GM19043 (cell line): Measurements from ENCODE around the gene BCAS3.
"Not testable (repeated sequence)": the region's sequence is repeated elsewhere in the genome, so short reads cannot be mapped to it uniquely, and the experiment has no call there.

Source experiments
- ATAC-seq: cut with Tn5 transposase; IDR thresholded peaks from one replicate; pipeline ENCODE4 v1.9.1; 2021; ENCODE audit warnings: low read depth; ENCODE audit not compliant: unreplicated experiment

BCAS3 gene

DNA sequence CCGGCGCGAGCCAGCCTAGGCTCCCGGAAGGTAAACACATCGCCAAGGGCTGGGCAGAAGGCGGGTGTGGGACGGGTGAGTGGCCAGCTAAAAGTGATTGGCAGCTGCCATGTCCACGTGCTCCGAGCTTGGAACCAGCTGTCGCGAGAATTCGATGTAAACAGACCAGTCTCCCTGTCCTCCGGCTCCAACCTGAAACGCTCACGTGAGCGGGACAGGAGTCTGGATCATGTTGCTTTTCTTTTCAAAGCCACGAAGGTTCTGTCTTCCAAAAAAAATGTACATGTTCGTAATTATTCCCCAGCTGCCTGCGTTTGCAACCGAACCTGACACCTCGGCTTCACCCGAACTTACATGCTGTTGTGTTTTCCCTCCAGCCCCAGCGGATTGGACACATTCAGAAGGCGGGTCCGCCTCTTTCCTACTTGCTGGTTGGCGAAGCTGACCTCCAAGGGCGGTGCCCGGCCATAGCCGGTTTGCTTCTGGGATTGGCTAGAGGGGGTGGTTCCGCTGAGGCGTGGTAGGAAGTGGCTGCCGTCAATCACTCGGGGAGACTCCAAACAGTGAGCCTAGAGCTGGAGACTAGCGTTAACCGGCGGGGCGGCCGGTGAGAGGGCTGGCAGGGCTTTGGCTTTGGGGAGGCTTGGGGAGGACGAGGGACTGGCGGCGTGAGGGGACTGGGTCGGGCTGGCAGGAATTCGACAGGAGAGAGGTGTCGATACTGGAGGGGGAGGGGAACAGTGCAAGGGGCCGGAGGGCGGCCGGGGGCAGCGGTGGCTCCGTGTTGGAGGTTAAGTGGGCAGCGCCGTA lies at the start of gene BCAS3:
TSS of gene BCAS3 (plus strand) at position 544 of the 810 bp plus-strand sequence.
- peak; percentile 96 for ATAC-seq

DNA sequence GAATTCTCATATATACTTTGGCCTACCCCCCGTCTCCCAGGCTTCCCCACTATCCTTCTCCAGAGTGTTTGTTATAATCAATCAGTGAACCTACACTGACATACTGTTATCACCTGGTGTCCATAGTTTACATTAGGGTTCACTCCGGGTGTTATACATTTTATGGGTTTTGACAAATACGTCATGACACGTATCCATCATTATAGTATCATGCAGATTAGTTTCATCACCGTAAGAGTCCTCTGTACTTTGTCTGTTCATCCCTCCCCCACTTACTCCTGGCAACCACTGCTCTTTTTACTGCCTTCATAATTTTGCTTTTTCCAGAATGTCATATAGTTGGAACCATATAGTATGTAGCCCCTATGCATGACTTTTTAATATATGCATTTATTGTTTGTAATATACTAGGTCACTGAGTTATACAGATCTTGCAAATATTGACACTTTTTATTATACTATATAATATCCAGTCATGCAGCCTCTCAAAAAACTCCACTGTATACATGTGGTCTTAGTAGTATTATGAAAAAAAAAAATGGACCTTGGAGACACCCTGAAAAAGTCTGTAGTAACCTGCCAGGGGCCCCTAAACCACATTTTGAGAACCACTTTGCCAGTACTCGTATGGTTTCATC lies 49.3 kb upstream of the BCAS3 start:
- ATAC-seq: no peak

DNA sequence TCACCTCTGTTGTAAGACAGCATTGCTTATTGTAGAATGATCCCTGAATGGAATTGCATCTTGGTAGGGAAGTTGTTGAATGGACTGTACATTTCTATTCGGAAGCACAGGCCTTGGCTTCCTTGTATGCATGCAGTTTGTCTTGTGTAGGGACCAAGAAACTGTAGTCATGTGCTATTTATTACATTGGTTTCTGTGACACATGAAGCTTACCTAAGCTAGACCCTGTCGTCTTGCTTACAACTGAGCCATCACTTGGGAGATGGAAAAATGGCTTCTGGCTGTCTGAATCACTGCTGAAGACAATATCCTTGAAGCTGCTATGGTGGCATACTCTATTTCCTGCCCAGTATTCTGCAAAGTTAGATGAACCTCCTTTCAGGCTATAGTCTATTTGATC lies 48.5 kb upstream of the BCAS3 start:
- no peak for ATAC-seq

DNA sequence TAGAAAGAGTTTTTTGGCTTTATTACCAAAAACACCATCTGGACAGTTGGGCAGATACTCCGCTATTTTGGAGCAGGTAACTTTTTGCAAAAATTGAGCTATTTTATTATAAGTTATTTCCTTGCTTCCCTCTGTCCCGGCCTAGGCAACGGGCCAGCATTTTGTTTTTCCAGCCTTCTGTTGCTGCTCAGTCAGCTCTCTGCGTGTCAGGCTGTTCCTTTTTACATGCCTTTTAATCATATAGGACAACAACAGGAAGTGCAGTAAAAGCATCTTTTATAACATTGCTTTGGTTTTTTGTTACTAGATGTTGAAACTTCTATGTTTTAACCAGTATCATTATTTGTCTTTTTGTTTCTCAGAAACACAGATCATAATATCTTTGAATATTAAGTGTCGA lies 47.3 kb upstream of the BCAS3 start:
- ATAC-seq: no peak

DNA sequence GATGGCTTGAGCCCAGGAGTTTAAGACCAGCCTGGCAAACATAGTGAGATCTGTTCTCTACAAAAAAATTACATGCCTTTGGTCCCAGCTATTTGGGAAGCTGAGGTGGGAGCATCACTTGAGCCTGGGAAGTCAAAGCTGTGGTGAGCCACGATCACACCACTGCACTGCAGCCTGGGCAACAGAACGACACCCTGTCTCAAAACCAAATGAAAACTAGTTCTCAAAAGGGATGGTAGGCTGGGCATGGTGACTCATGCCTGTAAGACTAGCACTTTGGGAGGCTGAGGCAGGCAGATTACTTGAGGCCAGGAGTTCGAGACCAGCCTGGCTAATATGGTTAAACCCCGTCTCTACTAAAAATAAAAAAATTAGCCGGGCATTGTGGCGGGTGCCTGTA lies 46.5 kb upstream of the BCAS3 start:
- ATAC-seq: no peak

DNA sequence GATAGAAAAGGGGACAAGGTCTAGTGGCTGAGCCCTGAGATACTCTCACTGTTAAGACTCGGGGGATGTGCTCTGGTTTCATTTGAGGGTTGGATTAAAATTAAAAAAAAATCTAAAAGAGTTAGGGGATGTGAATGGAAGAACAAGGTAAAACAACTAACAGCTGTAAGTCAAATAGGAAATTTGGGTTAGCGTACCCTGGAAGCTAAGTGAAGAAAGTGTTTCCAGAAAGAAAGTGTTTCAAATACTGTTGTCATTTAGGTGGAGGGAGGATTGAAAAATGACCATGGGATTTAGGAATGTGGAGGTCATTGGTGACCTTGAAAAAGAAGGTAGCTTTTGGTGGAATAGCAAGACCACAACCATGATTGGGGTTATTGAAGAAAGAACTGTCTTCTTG lies 40.0 kb upstream of the BCAS3 start:
- no peak for ATAC-seq

DNA sequence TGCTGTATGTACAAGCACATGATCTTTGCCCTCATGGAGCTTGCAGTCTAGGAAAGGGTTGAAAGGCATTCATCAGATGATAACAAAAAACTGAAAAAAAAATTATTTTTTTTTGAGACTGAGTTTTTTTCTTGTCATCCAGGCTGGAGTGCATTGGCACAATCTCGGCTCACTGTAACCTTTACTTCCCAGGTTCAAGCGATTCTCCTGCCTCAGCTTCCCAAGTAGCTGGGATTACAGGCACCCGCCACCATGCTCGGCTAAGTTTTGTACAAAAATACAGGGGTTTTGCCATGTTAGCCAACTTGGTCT lies 38.7 kb upstream of the BCAS3 start:
- no peak for ATAC-seq

DNA sequence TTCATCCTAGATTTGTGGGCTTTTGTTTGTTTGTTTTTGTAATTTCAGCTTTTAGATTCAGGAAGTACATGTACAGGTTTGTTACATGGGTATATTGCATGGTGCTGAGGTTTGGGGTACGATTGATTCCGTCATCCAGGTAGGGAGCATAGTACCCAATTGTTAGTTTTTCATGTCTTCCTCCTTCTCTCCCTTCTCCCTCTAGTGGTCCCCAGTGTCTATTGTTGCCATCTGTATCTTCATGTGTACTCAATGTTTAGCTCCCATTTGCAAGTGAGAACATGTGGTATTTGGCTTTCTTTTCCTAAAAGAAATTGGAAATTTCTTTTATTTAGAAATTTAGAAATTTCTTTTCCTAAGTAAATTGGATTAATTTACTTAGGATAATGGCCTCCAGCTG lies 37.1 kb upstream of the BCAS3 start:
- no peak for ATAC-seq

DNA sequence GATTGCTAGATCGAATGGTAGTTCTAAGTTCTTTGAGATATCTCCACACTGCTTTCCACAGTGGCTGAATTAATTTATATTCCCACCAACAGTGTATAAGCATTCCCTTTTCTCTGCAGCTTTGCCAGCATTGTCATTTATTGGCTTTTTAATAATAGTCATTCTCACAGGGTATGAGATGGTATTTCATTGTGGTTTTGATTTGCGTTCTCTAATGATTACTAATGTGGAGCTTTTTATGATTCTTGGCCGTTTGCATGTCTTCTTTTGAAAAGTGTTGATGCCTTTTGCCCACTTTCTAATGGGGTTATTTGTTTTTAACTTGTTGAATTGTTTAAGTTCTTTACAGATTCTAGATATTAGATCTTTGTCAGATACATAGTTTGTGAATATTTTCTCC lies 36.5 kb upstream of the BCAS3 start:
- no peak for ATAC-seq

DNA sequence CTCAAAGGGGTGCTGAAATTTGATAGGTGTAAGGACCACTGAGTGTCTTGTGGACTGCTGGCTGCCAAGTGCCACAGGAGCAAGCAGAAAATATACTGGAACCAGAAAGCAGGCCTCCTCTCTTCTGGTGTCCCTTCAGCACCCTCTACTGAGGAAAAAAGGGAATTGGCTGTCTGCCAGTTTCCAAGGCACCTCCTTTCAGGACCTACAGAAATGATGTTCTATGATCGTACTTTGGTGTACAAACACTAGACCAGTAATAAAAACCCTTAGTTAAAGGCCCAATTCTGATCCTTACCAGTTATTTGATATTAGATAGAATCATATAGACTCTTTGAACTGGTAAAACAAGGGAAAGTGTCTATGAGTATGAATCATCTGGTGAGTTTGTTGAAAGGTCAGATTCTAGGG lies 35.8 kb upstream of the BCAS3 start:
- ATAC-seq: no peak

DNA sequence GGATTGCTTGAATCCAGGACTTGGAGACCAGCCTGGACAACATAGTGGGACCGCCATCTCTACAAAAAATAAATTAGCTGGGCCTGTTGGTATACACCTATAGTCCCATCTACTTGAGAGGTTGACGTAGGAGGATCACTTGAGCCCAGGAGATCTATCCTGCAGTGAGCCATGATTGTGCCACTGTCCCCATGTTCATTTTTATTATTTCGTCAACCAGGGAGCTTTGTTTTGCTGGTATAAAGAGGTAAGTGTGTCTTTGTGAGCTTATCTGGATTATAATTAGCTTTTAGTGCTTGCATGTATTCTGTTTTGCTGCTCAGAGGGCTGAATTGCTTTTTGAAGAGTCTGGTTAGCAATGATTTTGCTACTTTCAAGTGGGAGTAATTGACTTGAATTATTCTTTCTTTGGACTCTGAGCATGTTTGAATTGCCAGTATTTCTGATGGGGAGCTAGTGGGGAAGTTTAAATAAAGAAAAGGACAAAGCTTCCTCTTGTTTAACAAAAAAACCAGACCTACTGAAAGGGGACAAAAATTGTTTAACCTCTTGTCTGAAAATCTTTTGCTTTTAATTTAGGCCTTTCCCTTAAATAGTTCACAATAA lies 31.6 kb upstream of the BCAS3 start:
- ATAC-seq: no peak

DNA sequence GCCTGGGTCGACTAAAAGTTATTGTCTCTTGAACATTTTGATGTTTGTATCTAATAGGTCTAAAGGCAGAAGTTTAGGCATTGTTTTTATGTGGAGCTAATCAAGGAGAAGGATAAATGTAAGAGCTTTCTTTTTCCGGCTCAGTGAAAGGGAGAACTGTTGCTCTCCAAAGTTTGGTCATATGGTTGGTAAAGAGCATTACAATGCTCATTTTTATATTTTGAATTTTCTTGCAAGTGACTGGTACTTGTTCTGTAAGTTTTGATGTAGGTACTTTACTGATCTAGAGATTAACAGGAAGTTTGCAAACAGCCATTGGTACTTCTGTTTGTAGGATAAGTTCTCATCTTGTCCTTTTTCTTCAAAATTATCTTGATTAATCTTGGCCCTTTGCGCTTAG lies 30.9 kb upstream of the BCAS3 start:
- no peak for ATAC-seq

DNA sequence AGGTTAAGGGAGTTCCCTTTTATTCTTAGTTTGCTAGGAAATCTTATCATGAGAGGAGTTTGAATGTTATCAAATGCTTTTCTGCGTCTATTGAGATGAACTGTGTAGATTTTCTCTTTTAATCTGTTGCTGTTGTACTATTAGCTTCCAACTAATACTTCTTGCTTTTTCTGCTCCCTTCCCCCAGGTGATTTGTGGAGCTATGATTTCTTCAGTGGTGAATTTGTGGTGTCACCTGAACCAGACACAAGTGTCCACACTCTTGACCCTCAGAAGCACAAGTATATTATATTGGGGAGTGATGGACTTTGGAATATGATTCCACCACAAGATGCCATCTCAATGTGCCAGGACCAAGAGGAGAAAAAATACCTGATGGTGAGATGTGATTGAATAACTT lies 29.9 kb upstream of the BCAS3 start:
- ATAC-seq: no peak

DNA sequence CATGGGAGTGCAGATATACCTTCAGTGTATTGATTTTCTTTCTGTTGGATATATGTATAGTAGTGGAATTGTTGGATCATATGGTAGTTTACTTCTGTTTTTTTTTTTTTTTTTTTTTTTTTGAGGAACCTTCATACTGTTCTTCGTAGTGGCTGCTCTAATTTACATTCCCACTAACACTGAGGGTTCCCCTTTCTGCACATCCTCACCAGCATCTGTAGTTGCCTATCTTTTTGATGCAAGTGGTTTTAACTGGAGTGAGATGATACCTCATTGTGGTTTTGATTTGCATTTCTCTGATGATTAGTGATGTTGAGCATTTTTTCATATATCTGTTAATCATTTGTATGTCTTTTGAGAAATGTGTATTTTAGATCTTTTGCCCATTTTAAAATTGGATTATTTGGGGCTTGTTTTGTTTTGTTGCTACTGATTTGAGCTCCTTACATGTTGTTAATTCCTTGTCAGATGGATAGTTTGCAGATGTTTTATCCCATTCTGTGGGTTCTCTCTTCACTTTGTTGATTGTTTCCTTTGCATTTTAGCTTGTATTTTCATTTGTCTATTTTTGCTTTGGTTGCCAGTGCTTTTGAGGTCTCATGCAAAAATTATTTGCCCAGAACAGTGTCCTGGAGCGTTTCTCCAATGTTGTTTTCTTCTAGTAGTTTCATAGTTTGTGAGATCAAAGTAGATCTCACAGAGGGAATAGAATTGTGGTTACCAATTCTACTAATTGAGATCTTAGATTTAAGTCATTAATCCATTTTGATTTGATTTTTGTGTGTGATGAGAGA lies 25.0 kb upstream of the BCAS3 start:
- peak; percentile 98 for ATAC-seq

DNA sequence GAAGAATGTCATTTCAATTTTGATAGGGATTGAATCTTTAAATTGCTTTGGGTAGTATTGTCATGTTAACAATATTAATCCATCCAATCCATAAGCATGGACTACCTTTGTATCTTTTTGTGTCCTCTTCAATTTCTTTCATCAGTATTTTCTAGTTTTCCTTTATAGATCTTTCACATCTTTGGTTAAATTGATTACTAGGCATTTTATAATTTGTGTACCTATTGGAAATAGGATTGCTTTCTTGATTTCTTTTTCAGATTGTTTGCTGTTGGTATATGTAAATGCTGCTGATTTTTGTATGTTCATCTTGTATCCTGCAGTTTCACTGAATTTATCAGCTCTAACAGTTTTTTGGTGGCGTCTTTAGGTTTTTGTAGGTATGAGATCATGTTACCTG lies 24.1 kb upstream of the BCAS3 start:
- no peak for ATAC-seq

DNA sequence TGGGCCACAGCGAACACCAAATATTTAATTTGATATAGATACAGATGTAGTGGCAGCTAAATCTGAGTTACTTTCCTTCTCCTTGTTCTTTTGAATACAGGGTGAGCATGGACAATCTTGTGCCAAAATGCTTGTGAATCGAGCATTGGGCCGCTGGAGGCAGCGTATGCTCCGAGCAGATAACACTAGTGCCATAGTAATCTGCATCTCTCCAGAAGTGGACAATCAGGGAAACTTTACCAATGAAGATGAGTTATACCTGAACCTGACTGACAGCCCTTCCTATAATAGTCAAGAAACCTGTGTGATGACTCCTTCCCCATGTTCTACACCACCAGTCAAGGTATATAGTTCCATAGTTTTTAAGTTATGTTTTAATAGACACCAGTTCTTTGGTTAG lies 21.2 kb upstream of the BCAS3 start:
- no peak for ATAC-seq

DNA sequence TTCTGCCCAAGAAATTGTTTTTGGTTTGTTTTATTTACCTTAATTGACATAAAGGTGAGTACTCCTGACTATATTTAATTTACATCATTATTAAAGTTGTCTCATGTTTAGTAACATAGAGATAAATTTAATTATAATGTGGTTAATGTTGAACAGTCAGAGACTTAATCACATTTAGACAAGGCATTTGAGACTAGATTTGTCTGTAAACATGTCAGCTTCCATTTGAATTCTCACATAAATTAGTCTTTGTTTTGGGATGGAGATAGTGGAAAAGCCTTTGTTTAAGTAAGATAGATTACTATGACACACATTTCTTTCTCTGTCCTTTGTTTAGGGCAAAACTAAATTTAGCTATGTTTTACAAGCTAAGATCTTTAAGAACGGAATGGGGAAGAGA lies 18.5 kb upstream of the BCAS3 start:
- ATAC-seq: no peak

DNA sequence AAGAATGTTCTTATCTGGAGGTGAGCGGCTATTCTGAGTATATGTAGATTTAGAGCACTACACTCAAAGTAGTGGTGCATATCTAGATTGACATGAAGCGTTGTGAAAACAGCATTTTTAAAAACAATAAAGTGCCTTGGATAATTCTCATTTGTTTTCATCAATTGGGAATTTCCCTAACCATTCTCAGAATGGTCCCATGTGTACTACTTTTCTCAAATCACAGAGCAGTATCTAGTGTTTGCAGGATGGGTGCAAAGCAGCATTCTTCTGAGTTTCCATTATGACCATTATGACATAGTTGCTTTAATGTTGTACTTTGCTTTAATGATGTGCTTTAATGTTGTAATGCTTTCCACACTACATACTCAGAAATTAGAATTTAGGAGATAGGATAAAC lies 16.2 kb upstream of the BCAS3 start:
- ATAC-seq: no peak

DNA sequence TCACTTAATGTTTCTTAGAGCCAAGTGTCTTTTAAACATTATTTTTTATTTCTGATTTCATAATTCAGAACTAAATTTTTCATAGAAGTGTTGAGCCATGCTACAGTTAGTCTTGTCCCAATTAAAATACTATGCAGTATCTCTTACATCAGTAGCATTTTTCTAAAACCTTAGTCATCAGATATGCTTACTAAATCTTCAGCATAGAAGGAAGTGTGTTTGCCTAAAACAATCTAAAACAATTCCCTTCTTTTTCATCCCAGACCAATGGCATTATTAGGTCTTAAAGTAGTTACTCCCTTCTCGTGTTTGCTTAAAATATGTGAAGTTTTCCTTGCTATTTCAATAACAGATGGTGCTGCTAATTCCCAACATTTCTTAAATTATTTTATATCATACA lies 13.6 kb upstream of the BCAS3 start:
- no peak for ATAC-seq

DNA sequence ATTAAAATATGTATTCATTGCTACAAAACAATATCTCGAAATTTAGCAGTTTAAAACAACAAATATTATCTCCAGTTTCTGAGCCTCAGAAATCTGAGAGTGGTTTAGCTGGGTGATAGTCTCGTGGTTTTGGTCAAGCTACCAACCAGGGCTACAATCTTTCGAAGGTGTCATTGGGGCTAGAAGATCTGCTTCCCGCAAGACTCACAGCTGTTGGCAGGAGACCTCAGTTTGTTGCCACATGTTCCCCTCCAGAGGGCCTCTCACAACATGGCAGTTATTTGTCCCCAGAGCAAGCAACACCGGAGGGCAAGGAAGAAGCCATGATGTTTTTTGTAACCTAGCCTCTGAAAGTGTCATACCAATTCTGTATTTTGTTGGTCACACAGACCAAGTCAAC lies 12.0 kb upstream of the BCAS3 start:
- ATAC-seq: no peak

DNA sequence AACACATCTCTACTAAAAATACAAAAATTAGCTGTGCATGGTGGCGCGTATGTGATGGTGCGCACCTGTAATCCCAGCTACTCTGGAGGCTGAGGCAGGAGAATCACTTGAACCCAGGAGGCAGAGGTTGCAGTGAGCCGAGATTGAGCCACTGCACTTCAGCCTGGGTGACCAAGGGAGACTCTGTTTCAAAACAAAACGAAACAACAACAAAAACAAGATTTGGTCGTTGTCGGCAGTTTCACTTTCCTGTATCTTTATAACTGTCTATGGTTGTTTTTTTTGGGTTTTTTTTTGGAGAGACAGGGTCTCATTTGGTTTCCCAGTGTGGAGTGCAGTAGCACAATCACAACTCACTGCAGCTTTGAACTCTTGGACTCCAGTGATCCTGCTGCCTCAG lies 8.9 kb upstream of the BCAS3 start:
- ATAC-seq: not testable (repeated sequence)
